ENCODE data around the gene SIK2.
A peak's percentile ranks its signal among the peaks of the same experiment; 100 is the strongest.

SIK2 gene

DNA sequence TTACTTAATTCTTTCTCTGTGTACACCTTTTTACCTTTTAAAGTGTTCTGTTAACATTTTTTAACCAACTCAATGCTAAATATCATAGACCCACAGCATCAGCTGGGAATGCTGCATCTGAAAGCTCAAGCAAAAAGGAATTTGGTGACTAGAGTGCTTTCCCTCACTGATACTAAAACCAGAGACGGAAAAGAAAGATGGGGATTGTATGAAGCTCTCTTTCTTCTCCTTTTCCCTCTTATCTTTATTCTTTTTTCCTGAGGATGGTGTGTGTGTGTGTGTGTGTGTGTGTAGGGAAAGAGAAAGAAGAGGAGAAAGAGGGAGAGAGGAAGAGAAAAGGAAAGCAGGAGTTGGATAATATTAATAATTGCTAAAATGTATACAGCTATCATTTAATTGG is 4.1 kb upstream of the SIK2 start:
- Histone ChIP-seq H4K20me1 (peaks cover 2% of the 10 kb centered on the region), H3K9ac (no peak overlapping the region), H3K4me1 (peaks cover 9% of the 10 kb centered on the region), H3K4me2 (no peak overlapping the region), H3K27me3 (no peaks in the 10 kb centered on the region), H3K4me3 (no peak overlapping the region), H3K9me3 (no peaks in the 10 kb centered on the region), H3K27ac (no peak overlapping the region), H3K36me3 (no peaks in the 10 kb centered on the region)
- no peak for TF ChIP-seq Cebpa-rat (IDR thresholded peaks at IDR 0.05)

DNA sequence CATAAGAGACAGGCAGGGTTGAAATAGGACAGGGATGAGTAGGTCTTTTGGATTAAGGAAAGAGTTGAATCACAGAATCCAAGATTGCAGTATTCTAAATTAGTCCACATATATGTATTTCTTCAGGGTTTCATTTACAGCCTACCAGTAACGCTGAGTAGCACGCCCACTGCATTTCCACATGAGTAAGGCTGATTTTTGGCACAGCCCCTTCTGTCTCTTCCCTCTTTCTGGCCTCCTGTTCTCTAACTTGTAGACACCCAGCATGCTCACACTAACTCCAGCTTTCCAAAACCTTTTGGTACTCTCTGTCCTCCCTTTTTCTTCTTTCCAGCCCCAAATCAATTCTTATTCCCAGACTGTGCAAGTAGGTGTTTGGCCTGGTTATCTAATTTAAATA is 3.7 kb upstream of the SIK2 start:
- Histone ChIP-seq H3K27ac (no peak overlapping the region), H3K36me3 (no peaks in the 10 kb centered on the region), H3K9me3 (no peaks in the 10 kb centered on the region), H3K9ac (no peak overlapping the region), H3K27me3 (no peaks in the 10 kb centered on the region), H3K4me3 (no peak overlapping the region), H4K20me1 (peaks cover 6% of the 10 kb centered on the region), H3K4me2 (no peak overlapping the region), H3K4me1 (peaks cover 12% of the 10 kb centered on the region)
- no peak for TF ChIP-seq Cebpa-rat (IDR thresholded peaks at IDR 0.05)

DNA sequence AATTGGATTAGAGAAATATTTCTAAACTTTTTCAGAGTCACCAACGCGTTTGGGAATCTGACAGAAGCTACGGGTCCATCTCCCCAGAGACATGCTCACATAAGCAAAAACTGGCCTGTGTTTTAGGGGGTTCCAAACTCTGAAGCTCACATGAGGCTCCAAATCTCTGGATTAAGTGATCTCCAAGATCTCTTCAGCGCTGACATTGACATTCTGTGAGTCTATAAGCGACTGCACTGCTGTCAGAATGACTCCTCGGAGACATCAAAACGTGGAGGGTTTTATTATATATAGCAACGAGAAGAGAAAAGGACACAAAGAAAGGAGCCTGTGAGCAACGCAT is 642 bp upstream of the SIK2 start:
- Histone ChIP-seq H3K27ac (peak overlapping the region; percentile 68; the same call in 1 of the 2 replicates), H3K4me2 (peak overlapping the region; percentile 87), H4K20me1 (peaks cover 34% of the 10 kb centered on the region), H3K27me3 (no peaks in the 10 kb centered on the region), H3K4me1 (peaks cover 25% of the 10 kb centered on the region), H3K4me3 (peak overlapping the region; percentile 92), H3K9ac (peak overlapping the region; percentile 75), H3K9me3 (no peaks in the 10 kb centered on the region), H3K36me3 (no peaks in the 10 kb centered on the region)
- no peak for TF ChIP-seq Cebpa-rat (IDR thresholded peaks at IDR 0.05)

DNA sequence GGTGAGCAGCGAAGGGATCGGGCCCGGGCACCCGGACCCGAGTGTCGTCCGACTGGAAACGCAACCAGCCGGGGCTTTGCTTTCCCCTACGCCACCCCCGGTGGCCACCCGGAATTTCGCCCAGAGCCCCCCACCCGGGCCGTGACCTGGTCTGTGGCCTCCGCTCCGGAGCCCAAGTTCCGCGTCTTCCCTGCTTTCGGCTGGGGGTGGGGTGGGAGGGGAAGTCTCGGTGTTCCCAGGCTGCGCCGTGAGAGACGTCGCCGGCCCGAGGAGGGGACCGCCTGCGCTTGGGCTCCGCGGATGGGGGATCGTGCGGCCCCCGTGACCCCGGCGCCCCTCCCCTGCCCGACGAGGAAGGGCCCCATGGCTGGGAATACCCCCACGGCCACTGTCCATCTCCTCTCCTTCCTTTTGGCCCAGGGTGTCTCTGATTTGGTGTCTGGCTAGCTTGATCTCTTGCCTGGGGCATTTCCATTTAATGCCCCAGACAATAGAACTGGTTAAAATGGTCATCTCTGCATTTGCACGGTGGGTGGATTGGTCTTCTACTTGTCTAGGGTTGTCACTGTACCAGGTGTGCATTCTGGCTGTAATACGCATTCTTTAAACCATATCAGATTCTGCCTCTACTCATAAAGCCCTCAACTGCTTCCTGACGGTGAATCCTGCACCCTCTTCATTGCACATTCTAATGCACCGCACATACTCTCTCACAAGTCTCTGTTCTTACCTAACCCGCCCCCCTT is 789 bp downstream of the SIK2 start:
- Histone ChIP-seq H3K9ac (peak overlapping the region; percentile 93), H3K4me2 (peak overlapping the region; percentile 96), H3K27me3 (no peaks in the 10 kb centered on the region), H3K4me1 (peaks cover 25% of the 10 kb centered on the region), H3K4me3 (peak overlapping the region; percentile 92), H3K27ac (peak overlapping the region; percentile 83), H4K20me1 (peaks cover 48% of the 10 kb centered on the region), H3K36me3 (no peaks in the 10 kb centered on the region), H3K9me3 (no peaks in the 10 kb centered on the region)
- TF ChIP-seq Cebpa-rat (IDR thresholded peaks at IDR 0.05): no peak

DNA sequence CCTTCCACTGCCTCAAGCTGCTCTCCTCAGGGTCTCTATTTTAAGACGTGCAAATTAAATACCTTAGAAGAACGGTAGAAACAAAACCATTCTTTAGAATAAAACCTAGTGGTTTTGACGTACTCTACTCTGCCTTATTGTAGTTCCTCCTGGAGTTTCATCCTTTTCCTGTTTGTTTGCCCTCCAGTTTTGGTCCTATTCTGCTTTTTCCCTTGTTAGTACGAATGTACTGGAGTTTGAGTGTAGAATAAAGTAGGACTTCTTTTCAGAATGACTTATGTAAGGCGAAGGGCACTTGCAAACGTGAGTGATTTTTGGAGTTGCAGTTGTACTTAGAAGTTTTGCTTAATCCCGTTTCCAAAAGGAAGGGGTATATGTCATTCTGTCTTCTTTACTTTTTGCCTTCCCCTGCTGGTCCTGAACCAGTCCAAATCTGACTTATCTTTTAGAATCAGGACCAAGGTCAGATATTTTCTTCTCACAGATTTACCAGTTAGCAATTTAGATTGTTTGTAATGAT is 1.4 kb downstream of the SIK2 start:
- peak overlapping the region; percentile 93 for H3K9ac ChIP-seq
- no peaks in the 10 kb centered on the region for H3K36me3 ChIP-seq

DNA sequence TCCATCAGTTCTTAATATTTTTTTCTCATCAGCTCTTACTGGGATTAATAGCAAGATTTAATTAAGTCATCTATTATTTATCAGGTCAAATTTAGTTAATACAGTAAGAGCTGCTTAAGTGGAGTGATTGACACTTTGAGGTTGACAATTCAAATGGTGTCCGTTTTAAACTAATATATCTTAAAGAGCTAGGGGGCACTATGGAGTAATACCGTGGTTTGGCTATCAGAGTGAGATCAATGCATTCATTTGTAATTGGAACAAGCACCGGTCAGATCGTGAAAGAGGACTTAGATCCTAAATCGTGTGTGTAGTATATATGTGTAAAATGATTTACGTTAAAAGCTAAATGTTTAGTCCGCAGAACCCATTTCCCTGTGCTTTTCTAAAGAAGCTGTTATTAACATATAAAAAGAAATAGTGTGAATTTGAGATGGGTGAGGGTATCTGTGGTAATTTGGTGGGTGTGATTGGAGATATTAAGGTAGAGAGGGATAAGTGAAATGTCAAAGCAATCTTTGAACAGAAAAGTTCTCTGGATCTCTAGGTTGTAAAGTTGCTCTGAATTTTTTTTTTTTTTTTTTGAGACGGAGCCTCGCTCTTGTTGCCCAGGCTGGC is 2.3 kb downstream of the SIK2 start:
- Histone ChIP-seq H3K27me3 (no peaks in the 10 kb centered on the region), H3K9ac (no peak overlapping the region), H3K4me2 (peak overlapping the region; percentile 96), H3K4me1 (peaks cover 25% of the 10 kb centered on the region), H3K9me3 (no peaks in the 10 kb centered on the region), H3K4me3 (no peak overlapping the region), H3K27ac (no peak overlapping the region), H4K20me1 (peaks cover 50% of the 10 kb centered on the region), H3K36me3 (no peaks in the 10 kb centered on the region)
- TF ChIP-seq Cebpa-rat (IDR thresholded peaks at IDR 0.05): no peak

More for the DNA sequence above, 1.4 kb downstream of the SIK2 start:
- Histone ChIP-seq H3K4me3 (peak overlapping the region; percentile 92), H3K4me1 (peaks cover 25% of the 10 kb centered on the region), H4K20me1 (peaks cover 50% of the 10 kb centered on the region), H3K27ac (peak overlapping the region; percentile 83; the same call in 1 of the 2 replicates), H3K4me2 (peak overlapping the region; percentile 96), H3K9me3 (no peaks in the 10 kb centered on the region), H3K27me3 (no peaks in the 10 kb centered on the region)
- no peak for TF ChIP-seq Cebpa-rat (IDR thresholded peaks at IDR 0.05)

DNA sequence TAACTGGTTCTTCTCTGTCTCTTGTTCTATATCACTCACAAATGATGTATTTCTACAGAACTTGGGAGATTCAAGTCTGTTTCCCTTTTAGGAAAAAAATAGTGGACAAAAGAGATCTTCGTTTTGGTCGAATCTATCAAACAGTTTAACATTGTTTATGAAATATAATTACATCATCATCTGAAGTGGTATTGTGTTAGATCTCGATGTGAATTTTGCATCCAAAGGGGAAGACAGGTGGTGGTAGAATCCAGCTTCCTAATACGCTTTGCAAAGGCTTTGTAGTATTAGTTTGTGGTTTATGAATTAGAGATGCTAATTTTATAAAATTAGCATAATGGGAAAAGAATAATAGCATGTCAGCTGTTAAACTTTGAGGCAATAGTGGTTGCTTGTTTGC is 3.4 kb downstream of the SIK2 start:
- no peak overlapping the region for H3K4me3 ChIP-seq
- no peak overlapping the region for H3K27ac ChIP-seq
- no peak overlapping the region for H3K9ac ChIP-seq
- peaks cover 50% of the 10 kb centered on the region for H4K20me1 ChIP-seq
- no peak for TF ChIP-seq Cebpa-rat (IDR thresholded peaks at IDR 0.05)
- H3K27me3 ChIP-seq: no peaks in the 10 kb centered on the region
- H3K4me1 ChIP-seq: peaks cover 25% of the 10 kb centered on the region
- no peaks in the 10 kb centered on the region for H3K9me3 ChIP-seq
- H3K36me3 ChIP-seq: no peaks in the 10 kb centered on the region
- no peak overlapping the region for H3K4me2 ChIP-seq

DNA sequence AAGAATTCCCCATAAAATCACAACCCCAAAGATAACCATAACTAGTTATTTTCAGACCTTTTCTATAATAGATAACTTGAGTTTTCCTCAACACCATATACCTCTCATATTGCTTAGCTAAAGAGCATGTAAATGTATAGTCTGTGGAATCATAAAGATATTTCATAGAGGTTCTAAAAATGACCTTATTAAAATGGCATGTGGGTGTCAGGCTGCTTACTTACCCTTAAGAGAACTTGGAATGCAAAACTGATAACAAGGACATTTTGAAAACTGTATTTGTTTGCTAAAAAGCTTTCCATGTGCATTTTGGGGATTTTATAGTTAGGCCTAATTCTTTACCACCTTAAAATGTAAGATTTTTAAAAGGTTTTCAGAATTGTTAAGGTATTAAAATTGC is 4.7 kb downstream of the SIK2 start:
- no peak overlapping the region for H3K9ac ChIP-seq
- H3K27me3 ChIP-seq: no peaks in the 10 kb centered on the region
- H3K4me3 ChIP-seq: no peak overlapping the region
- no peak overlapping the region for H3K27ac ChIP-seq
- H3K4me2 ChIP-seq: no peak overlapping the region
- H3K4me1 ChIP-seq: peaks cover 17% of the 10 kb centered on the region
- no peaks in the 10 kb centered on the region for H3K36me3 ChIP-seq
- no peak for TF ChIP-seq Cebpa-rat (IDR thresholded peaks at IDR 0.05)
- peaks cover 56% of the 10 kb centered on the region for H4K20me1 ChIP-seq
- no peaks in the 10 kb centered on the region for H3K9me3 ChIP-seq

DNA sequence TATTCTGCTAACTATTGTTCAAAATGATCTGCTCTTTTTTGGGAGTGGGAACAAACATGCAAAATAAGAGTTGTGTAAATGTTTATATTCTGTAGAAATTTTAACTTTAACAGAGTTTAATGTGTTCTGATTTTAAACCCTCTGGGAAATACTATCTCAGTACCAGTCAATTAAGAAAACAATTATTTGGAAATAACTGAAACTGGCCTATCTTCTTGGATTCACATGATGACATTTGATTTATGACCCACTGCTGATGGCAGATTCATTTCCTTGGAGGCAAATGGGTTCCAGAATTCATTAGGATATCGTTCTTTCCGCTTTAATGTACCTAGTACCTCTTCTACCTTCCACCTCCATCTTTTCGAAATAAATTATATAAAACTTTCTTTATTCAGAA is 5.5 kb downstream of the SIK2 start:
- TF ChIP-seq Cebpa-rat (IDR thresholded peaks at IDR 0.05): no peak
- H3K9me3 ChIP-seq: no peaks in the 10 kb centered on the region
- no peaks in the 10 kb centered on the region for H3K27me3 ChIP-seq
- no peak overlapping the region for H3K27ac ChIP-seq
- no peak overlapping the region for H3K4me2 ChIP-seq
- no peak overlapping the region for H3K9ac ChIP-seq
- peaks cover 17% of the 10 kb centered on the region for H3K4me1 ChIP-seq
- no peaks in the 10 kb centered on the region for H3K36me3 ChIP-seq
- H3K4me3 ChIP-seq: no peak overlapping the region
- H4K20me1 ChIP-seq: peaks cover 63% of the 10 kb centered on the region

DNA sequence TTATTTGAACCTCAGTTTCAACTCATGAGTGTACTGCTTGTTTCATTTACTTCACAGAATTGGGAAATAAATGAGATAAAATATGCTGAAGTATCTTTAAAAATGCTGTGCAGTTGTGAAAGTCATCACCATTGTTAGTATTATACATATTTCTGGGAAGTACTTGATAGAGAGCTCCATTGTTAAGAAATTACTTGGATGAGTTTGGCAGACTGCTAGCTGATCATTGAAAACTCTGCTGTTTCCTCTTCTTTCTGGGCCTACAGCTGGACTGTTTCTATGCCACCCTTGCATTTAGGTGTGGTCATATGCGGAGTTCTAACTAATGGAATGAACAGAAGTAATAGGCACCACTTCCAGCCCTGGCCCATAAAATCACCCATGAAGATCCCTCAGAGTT is 10.0 kb downstream of the SIK2 start:
- Histone ChIP-seq H3K27me3 (no peaks in the 10 kb centered on the region), H3K9ac (no peak overlapping the region), H3K4me3 (no peak overlapping the region), H3K9me3 (no peaks in the 10 kb centered on the region), H3K27ac (no peak overlapping the region), H3K4me1 (no peaks in the 10 kb centered on the region), H3K36me3 (peaks cover 17% of the 10 kb centered on the region; the same call in 1 of the 2 replicates), H3K4me2 (no peak overlapping the region), H4K20me1 (peaks cover 23% of the 10 kb centered on the region)
- no peak for TF ChIP-seq Cebpa-rat (IDR thresholded peaks at IDR 0.05)
